PC-9 (cell line): ENCODE data around the gene DDAH2.
"Not testable (repeated sequence)": the region's sequence is repeated elsewhere in the genome, so short reads cannot be mapped to it uniquely, and the experiment has no call there.

Source experiments
- EZH2 ChIP-seq: fragments of 200-600 bp; sonication (generic); IDR thresholded peaks from 2 replicates; pipeline ENCODE4 v1.8.0; 2017; ENCODE audit warnings: antibody characterized with exemption, low read depth
- TF ChIP-seq, protein P1 (sequence below): fragments of 200-600 bp; sonication (generic); conservative IDR thresholded peaks from 2 replicates; pipeline ENCODE4 v1.6.1; 2017; ENCODE audit warnings: mixed run types, antibody characterized with exemption, mild to moderate bottlenecking, moderate library complexity

DNA sequence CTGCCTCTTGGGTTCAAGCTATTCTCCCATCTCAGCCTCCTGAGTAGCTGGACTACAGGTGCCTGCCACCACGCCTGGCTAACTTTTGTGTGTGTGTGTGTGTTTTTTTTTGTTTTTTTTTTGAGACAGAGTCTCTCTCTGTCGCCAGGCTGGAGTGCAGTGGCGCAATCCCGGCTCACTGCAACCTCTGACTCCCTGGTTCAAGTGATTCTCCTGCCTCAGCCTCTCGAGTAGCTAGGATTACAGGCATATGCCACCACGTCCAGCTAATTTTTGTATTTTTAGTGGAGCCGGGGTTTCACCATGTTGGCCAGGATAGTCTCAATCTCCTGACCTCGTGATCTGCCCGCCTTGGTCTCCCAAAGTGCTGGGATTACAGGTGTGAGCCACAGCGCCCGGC lies 19.9 kb downstream of the DDAH2 start:
- TF ChIP-seq, protein P1, sequence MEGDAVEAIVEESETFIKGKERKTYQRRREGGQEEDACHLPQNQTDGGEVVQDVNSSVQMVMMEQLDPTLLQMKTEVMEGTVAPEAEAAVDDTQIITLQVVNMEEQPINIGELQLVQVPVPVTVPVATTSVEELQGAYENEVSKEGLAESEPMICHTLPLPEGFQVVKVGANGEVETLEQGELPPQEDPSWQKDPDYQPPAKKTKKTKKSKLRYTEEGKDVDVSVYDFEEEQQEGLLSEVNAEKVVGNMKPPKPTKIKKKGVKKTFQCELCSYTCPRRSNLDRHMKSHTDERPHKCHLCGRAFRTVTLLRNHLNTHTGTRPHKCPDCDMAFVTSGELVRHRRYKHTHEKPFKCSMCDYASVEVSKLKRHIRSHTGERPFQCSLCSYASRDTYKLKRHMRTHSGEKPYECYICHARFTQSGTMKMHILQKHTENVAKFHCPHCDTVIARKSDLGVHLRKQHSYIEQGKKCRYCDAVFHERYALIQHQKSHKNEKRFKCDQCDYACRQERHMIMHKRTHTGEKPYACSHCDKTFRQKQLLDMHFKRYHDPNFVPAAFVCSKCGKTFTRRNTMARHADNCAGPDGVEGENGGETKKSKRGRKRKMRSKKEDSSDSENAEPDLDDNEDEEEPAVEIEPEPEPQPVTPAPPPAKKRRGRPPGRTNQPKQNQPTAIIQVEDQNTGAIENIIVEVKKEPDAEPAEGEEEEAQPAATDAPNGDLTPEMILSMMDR, result not testable (repeated sequence)
- not testable (repeated sequence) for TF ChIP-seq EZH2
